ENCODE data around the gene TMEM91. TPM values are rescaled to one million over a fixed set of nuclear protein-coding genes. Genes with fewer than 3 reads are reported as not detected.

Gene TMEM91
- total and polyA plus RNA-seq, 2 donors (not counting 3 experiments of a cell fraction or from before 2014, with no cell fraction given), result 9.0 to 13.2 TPM

GRCh38 chr19:41399091-41399490 lies 22.8 kb downstream of the TMEM91 start:
- H3K27me3 ChIP-seq (ENCODE audit: control insufficient read depth in 2 of 2, insufficient read depth in 2 of 2, low read length in 2 of 2), result no peaks in the 10 kb centered on the region
- H3K9me1 ChIP-seq (replicated peaks; ENCODE audit: control insufficient read depth, extremely low read depth, insufficient read depth, low read length), result no peaks in the 10 kb centered on the region
- POLR2A ChIA-PET, result no interaction called here
- peak overlapping the region; percentile 72 for H3K4me2 ChIP-seq (ENCODE audit: insufficient read depth, low read length)
- intact Hi-C loops (cut with micrococcal nuclease) (no loop called here), dilution Hi-C loops (cut with MboI; ENCODE audit: extremely low pct_ligation_motif_present, low sequenced_read_pairs) (no loop called here)
- BruUV-seq (replicated peaks), result no TSS peak
- CTCF ChIA-PET, result interaction anchor here (1.0 kb wide), 1 partner anchor 46 kb away, joined by 3 read pairs; no protein-coding TSS in a partner anchor
- H4K20me1 ChIP-seq (replicated peaks; ENCODE audit: control insufficient read depth, extremely low read depth, insufficient read depth, low read length), result no peaks in the 10 kb centered on the region
- H3K9ac ChIP-seq (replicated peaks; ENCODE audit: extremely low read depth, insufficient read depth, low read length), result no peak overlapping the region
- H2AFZ ChIP-seq (ENCODE audit: low read depth, low read length), result no peak overlapping the region
- FAIRE-seq, result no peak
- no peaks in the 10 kb centered on the region for H3K9me3 ChIP-seq (replicated peaks; ENCODE audit: control insufficient read depth, insufficient read depth, low read length)
- no peak for TF ChIP-seq POLR2AphosphoS5 (IDR thresholded peaks at IDR 0.05; ENCODE audit: insufficient read depth, low read depth, low read length)
- H3K4me3 ChIP-seq (replicated peaks in 1 of 3; ENCODE audit: insufficient read depth in 1 of 3, low read depth in 1 of 3, low read length in 3 of 3), result no peak overlapping the region
- peaks cover 40% of the 10 kb centered on the region for H3K4me1 ChIP-seq (ENCODE audit: control insufficient read depth, extremely low read depth, insufficient read depth, low read length)
- DNase-seq (ENCODE audit: low read depth, low spot score), result no peak
- peaks cover 6% of the 10 kb centered on the region for H3K79me2 ChIP-seq (ENCODE audit: control insufficient read depth, insufficient read depth, low read length)
- peaks cover 0 to 2% of the 10 kb centered on the region in 2 experiments for H3K36me3 ChIP-seq (ENCODE audit: control insufficient read depth in 2 of 2, extremely low read depth in 1 of 2, insufficient read depth in 2 of 2, low read length in 2 of 2)
- no peak overlapping the region for H3K27ac ChIP-seq (ENCODE audit: insufficient read depth, low read depth, low read length)

- Histone ChIP-seq H3K27me3 (ENCODE audit: control insufficient read depth in 2 of 2, insufficient read depth in 2 of 2, low read length in 2 of 2) (no peaks in the 10 kb centered on the region), H3K4me3 (replicated peaks in 1 of 3; ENCODE audit: insufficient read depth in 1 of 3, low read depth in 1 of 3, low read length in 3 of 3) (no peak overlapping the region), H3K36me3 (ENCODE audit: control insufficient read depth in 2 of 2, extremely low read depth in 1 of 2, insufficient read depth in 2 of 2, low read length in 2 of 2) (peaks cover 0 to 2% of the 10 kb centered on the region in 2 experiments), H3K9ac (replicated peaks; ENCODE audit: extremely low read depth, insufficient read depth, low read length) (no peak overlapping the region), H3K9me1 (replicated peaks; ENCODE audit: control insufficient read depth, extremely low read depth, insufficient read depth, low read length) (no peaks in the 10 kb centered on the region), H4K20me1 (replicated peaks; ENCODE audit: control insufficient read depth, extremely low read depth, insufficient read depth, low read length) (no peaks in the 10 kb centered on the region), H3K4me1 (ENCODE audit: control insufficient read depth, extremely low read depth, insufficient read depth, low read length) (peaks cover 40% of the 10 kb centered on the region), H2AFZ (ENCODE audit: low read depth, low read length) (no peak overlapping the region), H3K9me3 (replicated peaks; ENCODE audit: control insufficient read depth, insufficient read depth, low read length) (no peaks in the 10 kb centered on the region), H3K4me2 (ENCODE audit: insufficient read depth, low read length) (no peak overlapping the region), H3K79me2 (ENCODE audit: control insufficient read depth, insufficient read depth, low read length) (peaks cover 6% of the 10 kb centered on the region), H3K27ac (ENCODE audit: insufficient read depth, low read depth, low read length) (no peak overlapping the region)
- POLR2A ChIA-PET, result no interaction called here
- no peak for TF ChIP-seq CTCF (IDR thresholded peaks at IDR 0.05; ENCODE audit: extremely low read depth in 1 of 2, insufficient read depth in 1 of 2, low read depth in 1 of 2, low read length in 2 of 2)
- TF ChIP-seq JUN (IDR thresholded peaks at IDR 0.05; ENCODE audit: borderline replicate concordance, insufficient read depth, insufficient read length, low read depth), result no peak
- TF ChIP-seq EZH2 (IDR thresholded peaks at IDR 0.05; ENCODE audit: borderline replicate concordance, low read depth, low read length, severe bottlenecking), result no peak
- TF ChIP-seq POLR2AphosphoS5 (IDR thresholded peaks at IDR 0.05; ENCODE audit: insufficient read depth, low read depth, low read length), result no peak
- TF ChIP-seq POLR2A (IDR thresholded peaks at IDR 0.05; ENCODE audit: low read depth, low read length), result no peak
- TF ChIP-seq FOS (IDR thresholded peaks at IDR 0.05; ENCODE audit: borderline replicate concordance, insufficient read depth, low read length), result no peak
- TF ChIP-seq MAX (IDR thresholded peaks at IDR 0.05; ENCODE audit: insufficient read depth, insufficient read length), result no peak
- dilution Hi-C loops (cut with MboI; ENCODE audit: extremely low pct_ligation_motif_present, low sequenced_read_pairs), result no loop called here
- intact Hi-C loops (cut with micrococcal nuclease), result no loop called here
- CTCF ChIA-PET, result interaction anchor here (1.0 kb wide), 1 partner anchor 46 kb away, joined by 3 read pairs; no protein-coding TSS in a partner anchor
- DNase-seq (ENCODE audit: low read depth, low spot score) (no peak), FAIRE-seq (no peak)
- BruUV-seq (replicated peaks), result no TSS peak
Observed at GRCh38 chr19:41399525-41399924, 23.2 kb downstream of the TMEM91 start.
